DMS114 treated with DMSO at 0.1 percent for 48 hours (cell line): ENCODE measurements around the gene MSANTD3.
"Not testable (repeated sequence)": the region's sequence is repeated elsewhere in the genome, so short reads cannot be mapped to it uniquely, and the experiment has no call there.

Experiments used
- DNase-seq: peaks from one replicate; lab custom pipeline; 2025; ENCODE audit not compliant: unreplicated experiment; lab: John Stamatoyannopoulos, UW

MSANTD3 gene, protein sequence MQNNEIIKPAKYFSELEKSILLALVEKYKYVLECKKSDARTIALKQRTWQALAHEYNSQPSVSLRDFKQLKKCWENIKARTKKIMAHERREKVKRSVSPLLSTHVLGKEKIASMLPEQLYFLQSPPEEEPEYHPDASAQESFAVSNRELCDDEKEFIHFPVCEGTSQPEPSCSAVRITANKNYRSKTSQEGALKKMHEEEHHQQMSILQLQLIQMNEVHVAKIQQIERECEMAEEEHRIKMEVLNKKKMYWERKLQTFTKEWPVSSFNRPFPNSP

DNA sequence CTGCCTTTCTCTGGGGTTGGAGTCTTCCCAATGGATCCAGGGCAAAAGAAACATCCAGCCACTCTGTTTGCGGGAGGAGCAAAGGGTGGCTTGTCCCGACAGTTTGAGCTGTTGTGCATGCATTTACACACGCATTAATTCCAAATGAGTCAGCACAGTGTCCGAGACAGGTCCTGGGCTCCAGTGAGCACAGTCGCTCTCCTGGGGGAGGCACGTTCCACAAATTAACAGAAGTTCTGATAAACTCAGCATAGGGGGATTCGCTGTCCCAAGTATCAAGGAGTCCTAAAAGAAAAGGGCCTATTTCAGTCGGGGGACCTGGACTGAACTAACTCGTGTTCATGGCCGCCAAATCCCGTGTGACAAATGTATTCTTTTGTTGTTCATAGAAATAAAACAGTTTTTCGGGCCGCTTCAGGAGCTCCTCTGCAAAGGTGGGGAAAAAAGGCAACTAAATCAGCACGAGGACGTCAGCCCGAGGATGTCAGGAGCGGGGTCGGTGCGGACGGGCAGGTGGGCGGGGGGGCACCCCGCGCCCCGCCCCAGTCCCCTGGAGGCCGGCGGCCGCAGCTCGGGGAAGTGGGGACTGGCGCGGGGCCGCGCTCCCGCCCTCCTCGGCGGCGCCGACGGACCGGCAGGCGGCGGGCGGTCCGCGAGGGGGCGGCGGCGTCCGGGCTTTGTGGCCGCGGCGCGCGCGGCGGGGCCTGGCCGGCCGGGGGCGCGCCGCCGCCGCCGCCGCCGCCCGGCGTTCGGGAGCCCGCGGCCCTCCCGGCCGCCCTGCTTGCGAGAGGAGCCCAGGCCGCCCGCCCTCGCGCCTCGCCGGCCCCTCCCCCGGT is at the start of gene MSANTD3:
Gene MSANTD3, plus strand, starts transcription at position 614 of the 836 bp plus-strand sequence. CDS start 14,796 bp downstream, outside the sequence.
- no peak for DNase-seq

- no peak for DNase-seq
Observed at GRCh38 chr9:100379862-100380261, 47.1 kb upstream of the MSANTD3 start.

- DNase-seq, result not testable (repeated sequence)
Observed at GRCh38 chr9:100392989-100393388, 34.0 kb upstream of the MSANTD3 start.

- DNase-seq, result no peak
Observed at GRCh38 chr9:100394032-100394695, 32.8 kb upstream of the MSANTD3 start.

- no peak for DNase-seq
Observed at GRCh38 chr9:100394816-100395215, 32.1 kb upstream of the MSANTD3 start.

GRCh38 chr9:100396769-100397168 is 30.2 kb upstream of the MSANTD3 start:
- no peak for DNase-seq

GRCh38 chr9:100397529-100398266 is 29.2 kb upstream of the MSANTD3 start:
- no peak for DNase-seq

DNA sequence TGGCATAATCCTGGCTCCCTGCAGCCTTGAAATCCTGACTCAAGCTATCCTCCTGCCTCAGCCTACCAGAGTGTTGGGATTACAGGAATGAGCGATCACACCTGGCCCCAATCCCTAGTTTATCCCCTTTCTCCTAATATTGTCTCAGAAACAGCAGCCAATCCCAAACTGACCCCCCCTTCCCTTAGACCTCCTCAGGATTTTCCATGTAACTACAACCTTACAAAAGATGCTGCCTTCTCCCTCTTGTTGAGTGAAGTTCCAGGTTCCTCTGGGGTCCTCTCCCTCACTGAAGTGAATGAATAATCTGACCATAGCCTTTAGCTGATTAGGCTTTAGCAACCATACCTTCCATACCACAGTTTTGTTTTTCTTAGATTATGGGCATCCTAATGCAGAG is 25.9 kb upstream of the MSANTD3 start:
- no peak for DNase-seq

GRCh38 chr9:100406962-100407361 is 20.0 kb upstream of the MSANTD3 start:
- no peak for DNase-seq

DNA sequence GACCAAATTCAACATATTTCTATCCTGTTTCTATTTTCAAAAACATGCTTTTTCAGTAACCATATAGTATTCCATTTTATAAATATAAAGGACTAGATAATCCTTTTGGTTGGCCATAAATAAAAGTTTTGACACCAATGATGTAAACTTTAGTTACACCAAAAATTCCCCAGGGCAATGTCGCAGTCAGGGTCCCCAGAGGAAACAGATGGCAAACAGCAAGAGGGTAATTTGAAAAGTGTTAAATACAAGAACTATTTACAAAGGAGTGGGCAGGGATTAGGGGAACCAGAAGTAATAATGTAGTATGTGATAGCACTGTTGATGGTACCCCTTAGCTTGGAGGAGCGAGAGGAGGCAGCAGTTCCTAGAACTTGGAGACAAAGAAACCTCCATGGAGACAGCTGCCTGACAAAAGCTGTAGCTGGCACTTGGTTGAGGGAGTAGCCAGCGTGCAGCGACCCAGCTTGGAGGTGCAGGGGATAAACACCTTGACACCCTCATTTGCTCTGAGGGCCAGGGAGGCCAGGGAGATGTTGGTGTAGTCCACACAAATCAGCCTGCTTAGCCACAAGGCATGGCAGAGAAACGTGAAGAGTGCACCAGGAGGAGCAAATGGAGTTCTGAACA is 18.3 kb upstream of the MSANTD3 start:
- no peak for DNase-seq

GRCh38 chr9:100409176-100409556 is 17.8 kb upstream of the MSANTD3 start:
- DNase-seq, result no peak

GRCh38 chr9:100411472-100412283 is 15.3 kb upstream of the MSANTD3 start:
- DNase-seq, result peak; percentile 90

GRCh38 chr9:100413839-100414420 is 13.0 kb upstream of the MSANTD3 start:
- no peak for DNase-seq

DNA sequence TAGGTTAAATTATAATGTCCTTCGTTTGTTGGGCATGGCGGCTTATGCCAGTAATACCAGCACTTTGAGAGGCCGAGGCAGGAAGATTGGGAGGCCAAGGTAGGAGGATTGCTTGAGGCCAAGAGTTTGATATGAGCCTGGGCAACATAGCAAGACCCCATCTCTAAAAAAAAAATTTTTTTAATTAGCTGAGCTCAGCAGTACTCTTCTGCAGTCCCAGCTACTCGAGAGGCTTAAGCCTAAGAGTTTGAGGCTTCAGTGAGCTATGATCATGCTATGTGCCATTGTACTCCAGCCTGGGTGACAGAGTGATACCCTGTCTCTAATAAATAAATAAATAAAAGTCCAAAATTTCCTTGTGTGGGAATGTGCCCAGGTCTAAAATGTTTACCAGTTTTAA is 9.1 kb upstream of the MSANTD3 start:
- no peak for DNase-seq

GRCh38 chr9:100419166-100419565 is 7.8 kb upstream of the MSANTD3 start:
- no peak for DNase-seq

DNA sequence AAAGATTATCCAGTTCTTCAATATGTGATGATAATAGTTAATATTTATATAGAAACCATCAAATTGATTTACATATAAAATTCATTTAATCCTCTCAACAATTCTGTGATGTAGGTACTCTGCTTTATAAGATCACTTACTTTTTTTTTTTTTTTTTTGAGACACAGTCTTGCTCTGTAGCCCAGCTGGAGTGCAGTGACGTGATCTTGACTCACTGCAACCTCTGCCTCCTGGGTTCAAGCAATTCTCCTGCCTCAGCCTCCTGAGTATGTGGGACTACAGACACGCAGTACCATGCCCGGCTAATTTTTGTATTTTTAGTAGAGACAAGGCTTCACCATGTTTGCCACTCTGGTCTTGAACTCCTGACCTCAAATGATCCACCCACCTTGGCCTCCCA is 5.8 kb upstream of the MSANTD3 start:
- not testable (repeated sequence) for DNase-seq

GRCh38 chr9:100425758-100426157 is 1.2 kb upstream of the MSANTD3 start:
- DNase-seq, result no peak

DNA sequence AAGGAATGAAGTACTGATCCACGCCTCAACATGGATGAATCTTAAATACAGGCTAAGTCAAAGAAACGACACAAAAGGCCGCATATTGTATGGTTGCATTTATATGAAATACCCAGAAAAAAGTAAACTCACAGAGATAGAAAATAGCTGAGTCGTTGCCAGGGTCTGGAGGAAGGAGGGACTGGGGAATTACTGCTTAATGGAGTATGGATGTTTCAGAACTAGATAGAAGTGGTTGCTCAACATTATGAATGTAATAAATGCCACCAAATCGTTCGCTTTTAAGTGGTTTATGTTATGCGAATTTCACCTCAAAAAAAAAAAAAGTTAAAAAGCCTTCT is 784 bp upstream of the MSANTD3 start:
- no peak for DNase-seq

- DNase-seq, result no peak
Observed at GRCh38 chr9:100427366-100428263, 672 bp downstream of the MSANTD3 start.
